Large intestine (tissue), 3 donors: Measurements from ENCODE around the gene AGAP9. TPM values are rescaled to one million over a fixed set of nuclear protein-coding genes. Genes with fewer than 3 reads are reported as not detected.
"Not testable (repeated sequence)": the region's sequence is repeated elsewhere in the genome, so short reads cannot be mapped to it uniquely, and the experiment has no call there.

Experiments
- DNase-seq, 2 donors: peaks; one replicate each; pipeline versions ENCODE4 v3.0.0 to v3.0.0-alpha.2; 2013
- H3K27ac ChIP-seq: one replicate; pipeline ENCODE4 v1.5.1; 2013; ENCODE audit warnings: low read length
- H3K27me3 ChIP-seq: 2 replicates; pipeline ENCODE4 v1.6.1; 2013; ENCODE audit warnings: low read length; ENCODE audit not compliant: control insufficient read depth, insufficient read depth
- H3K36me3 ChIP-seq: 2 replicates; pipeline ENCODE4 v1.6.1; 2013; ENCODE audit warnings: low read length; ENCODE audit not compliant: control insufficient read depth, insufficient read depth
- H3K4me1 ChIP-seq: one replicate; pipeline ENCODE4 v1.6.1; 2013; ENCODE audit warnings: low read length; ENCODE audit not compliant: control insufficient read depth, insufficient read depth
- H3K4me3 ChIP-seq: one replicate; pipeline ENCODE4 v1.5.1; 2013; ENCODE audit warnings: low read length
- H3K9me3 ChIP-seq: one replicate; pipeline ENCODE4 v1.6.1; 2013; ENCODE audit warnings: mild to moderate bottlenecking, low read depth, low read length, moderate library complexity; ENCODE audit not compliant: control insufficient read depth
- WGBS: methylation state at CpG from one replicate; pipeline ENCODE4 v1.1.5; 2013; ENCODE audit warnings: low lambda C conversion rate; ENCODE audit not compliant: insufficient coverage; 5-methylcytosine and 5-hydroxymethylcytosine counted together
- polyA plus RNA-seq: library from polyadenylated mRNA; unstranded; fragments of 120-200 nt; gene quantifications from one replicate; pipeline ENCODE4 v1.2.1, GENCODE V29; 2013

The AGAP9 gene
- polyA plus RNA-seq, 1 donor, result 59.1 TPM

DNA sequence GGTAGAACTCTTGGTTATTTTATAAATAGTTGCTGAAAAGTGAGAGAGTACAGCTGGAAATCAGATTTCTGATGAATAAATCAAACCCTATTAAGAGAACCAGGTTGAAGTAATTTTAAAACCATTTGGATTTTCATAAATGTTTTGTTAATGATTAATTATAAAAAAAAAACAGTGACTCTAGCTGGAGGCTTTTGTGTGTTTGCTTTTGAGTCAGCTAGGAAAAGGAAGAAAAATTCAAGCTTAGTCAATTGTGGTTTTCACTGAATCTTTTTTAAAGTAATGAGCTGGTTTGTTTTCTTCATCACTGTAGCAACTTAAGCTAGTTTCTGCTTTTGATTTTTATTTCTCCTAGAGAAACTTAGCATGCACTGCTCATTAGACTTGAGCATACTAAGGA, 34.2 kb upstream of the AGAP9 start:
- H3K4me1 ChIP-seq, H3K27ac ChIP-seq, H3K9me3 ChIP-seq, H3K36me3 ChIP-seq, H3K27me3 ChIP-seq, H3K4me3 ChIP-seq: not testable (repeated sequence)
- peak in 1 of 2 donors; percentile 1 for DNase-seq

DNA sequence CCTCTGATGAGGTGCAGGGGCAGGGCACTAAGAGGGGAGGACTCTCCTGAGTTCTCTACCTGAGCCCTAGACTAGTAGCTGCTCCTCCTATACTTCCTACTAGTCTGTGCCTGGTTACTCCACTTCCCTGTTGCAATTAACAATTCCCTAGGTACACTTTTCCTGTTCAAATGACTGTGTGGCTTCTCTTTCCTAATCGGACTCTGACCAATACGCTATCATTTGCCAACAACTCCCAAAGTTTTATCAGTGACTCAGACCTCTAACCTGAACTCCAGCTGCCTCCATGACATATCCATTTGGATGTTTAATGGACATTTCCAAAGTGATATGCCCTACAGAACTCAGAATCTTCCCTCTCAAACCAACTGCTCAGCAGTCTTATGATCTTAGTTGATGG, 31.9 kb upstream of the AGAP9 start:
- H3K4me3 ChIP-seq, H3K36me3 ChIP-seq, H3K27me3 ChIP-seq, H3K9me3 ChIP-seq, H3K4me1 ChIP-seq, DNase-seq: not testable (repeated sequence)
- WGBS, result no CpG with 5 or more reads among the region's 2 CpGs
- peak overlapping the region; percentile 58 for H3K27ac ChIP-seq

DNA sequence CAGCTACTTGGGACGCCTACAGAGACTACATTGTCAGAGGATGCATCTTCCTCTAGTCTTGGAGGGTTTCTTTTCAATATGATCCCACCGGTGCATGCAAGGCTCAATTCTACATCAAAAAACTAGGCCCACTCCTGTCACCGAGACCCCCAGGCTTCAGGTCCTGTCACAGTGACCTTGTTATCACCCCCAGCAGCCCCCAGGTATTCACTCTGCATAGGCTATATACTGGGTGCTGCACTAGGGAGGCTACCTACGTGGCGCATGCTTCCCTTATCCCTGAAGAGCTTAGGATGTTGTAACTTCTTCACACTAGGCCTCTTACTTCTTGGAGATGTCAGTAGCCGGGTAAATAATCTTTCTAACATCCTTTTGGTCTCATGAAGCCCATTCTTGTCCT, 31.1 kb upstream of the AGAP9 start:
- no CpG with 5 or more reads among the region's 6 CpGs for WGBS
- DNase-seq, result peak in 1 of 2 donors; percentile 18
- not testable (repeated sequence) for H3K9me3 ChIP-seq, H3K4me3 ChIP-seq, H3K36me3 ChIP-seq, H3K4me1 ChIP-seq, H3K27me3 ChIP-seq
- peak overlapping the region; percentile 58 for H3K27ac ChIP-seq

DNA sequence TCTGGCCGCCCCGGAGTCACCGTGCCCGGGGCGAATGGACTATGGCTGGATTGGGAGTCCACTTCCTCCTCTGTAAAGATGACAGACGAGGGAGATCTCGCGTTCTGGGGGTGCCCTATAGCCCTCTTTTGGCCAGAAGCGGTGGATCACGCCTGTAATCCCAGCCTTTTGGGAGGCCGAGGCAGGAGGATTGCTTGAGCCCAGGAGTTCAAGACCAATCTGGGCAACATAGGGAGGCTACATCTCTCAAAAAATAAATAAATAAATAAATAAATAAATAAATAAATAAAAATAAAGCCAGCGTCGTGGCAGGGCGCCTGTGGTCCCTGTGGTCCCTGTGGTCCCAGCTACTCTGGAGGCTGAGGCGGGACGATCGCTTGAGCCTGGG, 30.4 kb upstream of the AGAP9 start:
- peak in 1 of 2 donors; percentile 43 for DNase-seq
- H3K36me3 ChIP-seq, result not testable (repeated sequence)
- no CpG with 5 or more reads among the region's 17 CpGs for WGBS

DNA sequence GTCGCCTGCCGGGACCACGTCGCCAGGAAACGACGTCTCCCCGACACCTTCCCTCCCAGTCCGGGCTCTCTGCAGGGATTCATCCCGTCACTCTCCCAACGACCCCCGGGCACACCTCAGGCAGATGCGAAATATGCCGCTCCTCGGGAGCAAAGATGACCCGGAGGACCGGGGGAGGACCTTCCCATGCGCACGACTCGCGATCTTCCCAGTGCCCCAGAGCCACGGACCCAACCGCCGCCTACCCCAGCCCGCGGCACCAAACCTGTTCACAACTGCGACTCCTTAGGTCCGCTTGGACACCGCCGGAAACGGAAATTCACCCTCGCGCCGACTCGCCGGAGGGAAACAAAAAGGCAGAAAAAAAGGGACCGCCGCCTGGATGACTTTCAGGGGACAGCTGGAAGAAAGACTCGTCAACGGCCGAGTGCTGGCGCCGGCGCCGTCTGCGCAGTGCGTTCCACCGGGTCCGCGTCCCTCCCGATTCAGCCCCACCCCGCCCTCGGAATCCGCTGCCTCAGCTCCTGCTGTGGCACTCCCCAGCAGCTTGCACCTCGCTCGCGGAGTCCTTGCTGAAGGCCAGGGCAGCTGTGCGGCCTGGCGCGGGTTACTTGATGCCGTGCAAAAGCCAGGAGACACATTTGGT, 29.9 kb upstream of the AGAP9 start:
- peak overlapping the region; percentile 90 for H3K27ac ChIP-seq
- WGBS, result 0% methylated on average over 1 of the region's 60 CpGs
- peak overlapping the region; percentile 71 for H3K4me3 ChIP-seq
- H3K4me1 ChIP-seq, H3K36me3 ChIP-seq, H3K9me3 ChIP-seq, H3K27me3 ChIP-seq: not testable (repeated sequence)
- peak; percentile 67 to 94 for DNase-seq

More for the DNA sequence above, 30.4 kb upstream of the AGAP9 start:
- not testable (repeated sequence) for H3K27me3 ChIP-seq, H3K4me1 ChIP-seq, H3K9me3 ChIP-seq
- peak overlapping the region; percentile 84 for H3K27ac ChIP-seq
- peak overlapping the region; percentile 46 for H3K4me3 ChIP-seq

DNA sequence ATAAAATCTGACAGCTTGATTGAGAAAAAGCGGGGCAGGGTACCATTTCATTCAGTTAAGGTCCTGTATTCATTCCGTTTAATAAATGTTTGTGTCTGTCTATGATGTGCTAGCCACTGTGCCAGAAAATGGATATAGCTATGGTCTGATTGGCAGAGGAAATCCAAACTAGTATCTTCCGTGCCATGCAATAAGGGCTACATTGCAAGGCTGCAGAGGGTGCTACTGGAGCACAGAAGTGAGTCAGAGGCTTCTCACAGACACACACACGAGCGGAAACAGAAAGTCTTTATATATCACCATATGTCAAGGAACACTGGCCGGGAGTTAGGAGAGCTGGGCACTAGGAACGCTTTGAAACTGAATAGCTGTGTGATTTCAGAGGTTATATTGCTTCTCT, 29.3 kb upstream of the AGAP9 start:
- peak overlapping the region; percentile 90 for H3K27ac ChIP-seq

DNA sequence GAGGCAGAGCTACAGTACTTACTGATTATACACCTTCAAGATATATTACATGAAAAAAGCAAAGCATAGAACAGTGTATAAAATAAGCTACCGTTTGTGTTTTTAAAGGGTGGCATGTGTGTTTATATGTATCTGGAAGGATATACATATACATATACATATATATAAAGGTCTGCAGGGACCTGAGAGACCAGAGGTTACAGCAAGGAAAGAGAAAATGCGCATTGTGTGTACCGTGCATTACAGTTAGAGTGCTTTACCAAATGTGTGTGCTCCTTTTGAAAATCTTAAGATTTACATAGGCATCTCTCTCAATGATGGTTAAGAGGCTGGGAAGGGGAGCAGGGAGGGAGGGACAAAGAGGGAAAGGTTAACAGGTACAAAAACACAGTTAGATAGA, 23.8 kb upstream of the AGAP9 start:
- WGBS, result no CpG with 5 or more reads among the region's 3 CpGs
- not testable (repeated sequence) for H3K27ac ChIP-seq, DNase-seq, H3K4me3 ChIP-seq, H3K9me3 ChIP-seq, H3K36me3 ChIP-seq, H3K4me1 ChIP-seq, H3K27me3 ChIP-seq

More for the DNA sequence above, 29.3 kb upstream of the AGAP9 start:
- no CpG with 5 or more reads among the region's 7 CpGs for WGBS
- peak; percentile 29 to 69 for DNase-seq
- H3K4me3 ChIP-seq, result peak overlapping the region; percentile 71
- H3K27me3 ChIP-seq, H3K36me3 ChIP-seq, H3K4me1 ChIP-seq, H3K9me3 ChIP-seq: not testable (repeated sequence)

DNA sequence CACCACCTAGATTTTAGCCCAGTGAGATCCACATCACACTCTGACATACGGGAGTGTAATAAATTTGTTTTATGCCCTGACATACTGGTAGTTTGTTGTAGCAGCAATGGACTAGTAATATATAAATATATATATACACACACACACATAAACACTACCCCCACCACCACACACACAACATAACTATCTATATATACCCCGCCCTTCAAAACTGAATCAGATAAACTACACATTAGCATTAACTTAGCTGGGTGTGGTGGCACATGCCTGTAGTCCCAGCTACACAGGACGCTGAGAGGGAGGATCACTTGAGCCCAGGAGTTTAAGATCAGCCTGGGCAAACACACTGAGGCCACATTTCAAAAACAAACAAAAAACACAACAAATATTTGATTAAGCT, 13.0 kb upstream of the AGAP9 start:
- H3K4me3 ChIP-seq, H3K27ac ChIP-seq, H3K27me3 ChIP-seq, H3K36me3 ChIP-seq, H3K4me1 ChIP-seq, H3K9me3 ChIP-seq: not testable (repeated sequence)
- WGBS, result no CpG with 5 or more reads among the region's 3 CpGs
- DNase-seq, result peak in 1 of 2 donors; percentile 0

DNA sequence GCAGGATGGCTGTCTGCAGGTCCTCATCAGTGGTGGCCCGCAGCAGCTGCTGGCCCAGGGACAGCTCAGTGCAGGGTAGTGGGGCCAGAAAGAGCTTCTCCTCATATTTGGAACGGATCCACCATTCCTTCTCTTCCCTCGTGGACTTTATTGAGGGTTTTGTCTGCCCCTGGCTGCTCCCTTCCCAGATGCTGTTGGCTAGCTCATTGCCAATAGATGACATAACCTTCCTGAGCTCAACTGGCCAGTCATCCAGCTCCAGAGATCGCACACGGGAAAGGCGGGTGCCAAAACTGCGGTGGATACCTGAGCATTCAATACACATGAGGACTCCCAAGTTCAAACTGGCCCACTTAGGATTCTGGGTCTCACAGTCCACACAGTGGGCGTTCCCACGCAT, 21.1 kb downstream of the AGAP9 start:
- not testable (repeated sequence) for H3K9me3 ChIP-seq, H3K36me3 ChIP-seq, H3K27ac ChIP-seq, H3K4me1 ChIP-seq, H3K4me3 ChIP-seq, H3K27me3 ChIP-seq, DNase-seq
- no CpG with 5 or more reads among the region's 9 CpGs for WGBS

DNA sequence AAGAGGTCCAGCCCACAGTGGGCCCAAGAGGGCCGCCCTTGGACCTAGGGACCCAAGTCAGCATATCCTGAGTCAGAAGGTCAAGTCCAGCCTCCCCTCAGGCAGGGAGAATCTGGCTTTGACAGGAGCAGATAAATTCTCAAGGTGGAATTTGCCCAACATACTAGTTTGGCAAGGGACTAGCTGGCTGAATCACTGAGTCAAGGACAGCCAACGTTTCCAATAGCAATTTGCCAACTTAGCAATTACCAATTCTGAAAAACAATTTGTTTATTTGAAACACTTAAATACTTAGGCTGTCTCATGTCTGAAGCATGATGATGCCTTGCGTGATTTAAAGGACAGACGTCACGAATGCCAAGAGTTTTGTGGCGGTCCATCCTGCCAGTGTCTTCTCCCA, 29.2 kb downstream of the AGAP9 start:
- H3K4me1 ChIP-seq, result not testable (repeated sequence)
- WGBS, result no CpG with 5 or more reads among the region's 6 CpGs

DNA sequence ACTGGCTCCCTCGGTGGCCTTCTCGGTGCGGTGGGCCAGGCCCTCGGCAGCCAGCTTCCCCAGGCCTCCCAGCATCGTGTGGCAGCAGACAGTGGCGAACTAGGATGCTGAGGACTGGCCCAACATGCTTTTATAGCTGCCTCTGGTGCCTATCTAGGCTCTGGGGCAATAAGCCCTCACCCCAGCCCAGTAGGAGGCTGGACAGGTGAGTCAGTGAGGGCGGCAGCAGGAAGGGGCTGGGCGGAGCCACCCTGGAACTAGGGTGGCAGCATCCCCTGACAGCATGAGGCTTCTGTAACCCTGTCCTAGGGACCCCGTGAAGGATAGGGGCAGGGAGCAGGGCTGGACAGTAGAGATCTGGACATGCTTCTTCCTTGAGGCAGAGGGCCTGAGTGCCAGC, 31.8 kb downstream of the AGAP9 start, which contains the start of gene FAM25G:
Gene FAM25G, minus strand, starts transcription at position 101 of the 400 bp plus-strand sequence. Its CDS starts 26 bp downstream, at position 75.
- not testable (repeated sequence) for H3K4me1 ChIP-seq, H3K27ac ChIP-seq, H3K9me3 ChIP-seq, DNase-seq, H3K27me3 ChIP-seq, H3K4me3 ChIP-seq, H3K36me3 ChIP-seq
- WGBS, result no CpG with 5 or more reads among the region's 9 CpGs

More for the DNA sequence above, 29.2 kb downstream of the AGAP9 start:
- H3K4me3 ChIP-seq, H3K27me3 ChIP-seq, H3K36me3 ChIP-seq, H3K27ac ChIP-seq, DNase-seq, H3K9me3 ChIP-seq: not testable (repeated sequence)
